NCI-H187 treated with DMSO at 0.1 percent for 48 hours (cell line): ENCODE data around the gene HSH2D.
A peak's percentile ranks its signal among the peaks of the same experiment; 100 is the strongest.

ENCODE experiments used
- DNase-seq: peaks from one replicate; lab custom pipeline; 2025; lab: John Stamatoyannopoulos, UW

HSH2D gene

DNA sequence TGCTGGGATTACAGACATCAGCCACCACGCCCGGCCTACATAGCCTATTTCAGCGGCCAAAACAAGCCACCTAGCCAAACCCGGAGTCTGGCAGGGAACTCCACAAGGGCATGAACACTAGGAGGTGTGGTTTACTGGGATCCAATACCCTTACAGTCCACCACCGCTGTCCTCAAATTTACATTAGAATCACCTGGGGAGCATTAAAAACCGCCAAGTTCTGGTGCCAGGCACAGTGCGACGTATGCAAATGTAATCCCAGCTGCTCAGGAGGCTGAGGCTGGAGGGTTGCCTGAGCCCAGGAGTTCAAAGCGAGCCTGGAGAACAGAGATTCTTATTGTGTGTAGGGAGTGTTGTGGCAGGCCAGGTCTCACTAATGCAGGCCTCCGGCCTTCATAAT is 50.0 kb downstream of the HSH2D start:
- no peak for DNase-seq

DNA sequence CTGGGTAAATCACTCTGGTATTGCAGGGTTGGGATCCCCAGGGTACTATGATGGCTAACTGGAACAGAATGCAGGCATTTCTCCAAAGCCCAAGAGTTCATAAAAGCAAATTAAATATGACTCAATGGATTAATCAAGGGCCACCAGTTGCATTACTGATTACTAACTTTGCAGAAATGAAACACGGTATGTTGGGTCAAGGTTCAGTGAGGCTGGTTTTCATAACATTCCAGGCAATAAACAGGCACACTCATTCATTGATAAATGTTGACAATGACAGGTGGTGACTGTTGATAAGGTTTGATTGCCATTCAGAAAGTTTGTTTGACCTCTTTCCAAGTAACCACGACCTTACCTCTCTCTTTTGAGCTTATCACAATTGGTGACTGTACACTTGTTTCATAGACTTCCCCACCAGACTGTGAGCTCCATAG is 53.7 kb downstream of the HSH2D start:
- no peak for DNase-seq

DNA sequence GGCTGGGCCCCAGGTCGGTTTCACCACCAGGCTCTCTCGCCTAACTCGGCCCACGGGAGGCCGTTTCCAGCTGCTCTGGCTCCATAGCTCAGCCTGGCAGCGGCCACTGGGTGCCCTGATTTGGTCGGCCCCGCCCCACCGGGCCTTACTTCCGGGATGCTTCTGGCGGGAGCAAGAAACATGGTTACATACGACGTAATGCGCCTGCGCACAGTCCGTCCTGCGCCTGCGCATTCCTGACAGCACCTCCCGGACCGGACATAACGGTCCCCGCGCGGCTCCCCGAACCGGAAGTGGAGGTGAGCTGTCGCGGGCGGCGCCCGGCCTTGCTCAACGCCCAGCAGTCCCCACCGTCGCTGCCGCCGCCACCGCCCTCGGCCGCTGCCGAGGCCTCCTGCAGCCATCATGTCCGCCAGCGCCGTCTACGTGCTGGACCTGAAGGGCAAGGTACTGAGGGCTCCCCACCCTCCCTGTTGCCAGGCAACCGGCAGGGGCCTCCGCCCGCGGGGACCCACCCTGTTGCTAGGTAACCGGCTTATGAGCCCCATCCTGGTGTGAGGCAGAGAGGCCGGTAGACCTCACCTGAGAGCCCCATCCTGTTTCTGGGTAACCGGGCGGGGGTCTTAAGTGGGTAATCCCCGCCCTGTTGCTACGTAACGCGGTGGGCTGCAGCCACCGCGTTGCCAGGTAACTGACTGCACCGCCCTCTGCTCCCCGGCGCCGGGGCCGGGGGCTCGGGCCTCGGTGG is 54.3 kb downstream of the HSH2D start, which contains the start of gene AP1M1:
Gene AP1M1, plus strand, starts transcription at position 290 of the 748 bp plus-strand sequence. Its CDS starts 116 bp downstream, at position 406.
- DNase-seq: peak; percentile 45

DNA sequence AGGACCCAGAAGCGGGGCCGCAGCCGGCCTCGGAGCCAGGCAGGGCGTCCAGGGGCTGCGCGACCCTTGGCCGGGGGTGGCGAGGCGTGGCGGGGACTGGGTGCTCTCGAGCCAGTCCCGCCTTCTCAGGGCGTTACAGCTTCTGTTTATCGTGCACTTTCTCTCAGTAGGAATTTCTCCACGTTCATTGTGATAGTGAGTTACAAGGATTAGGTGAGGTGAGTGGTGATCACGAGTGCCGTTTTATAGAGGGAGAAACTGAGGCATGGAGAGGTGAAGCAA is 54.8 kb downstream of the HSH2D start:
- DNase-seq: no peak

DNA sequence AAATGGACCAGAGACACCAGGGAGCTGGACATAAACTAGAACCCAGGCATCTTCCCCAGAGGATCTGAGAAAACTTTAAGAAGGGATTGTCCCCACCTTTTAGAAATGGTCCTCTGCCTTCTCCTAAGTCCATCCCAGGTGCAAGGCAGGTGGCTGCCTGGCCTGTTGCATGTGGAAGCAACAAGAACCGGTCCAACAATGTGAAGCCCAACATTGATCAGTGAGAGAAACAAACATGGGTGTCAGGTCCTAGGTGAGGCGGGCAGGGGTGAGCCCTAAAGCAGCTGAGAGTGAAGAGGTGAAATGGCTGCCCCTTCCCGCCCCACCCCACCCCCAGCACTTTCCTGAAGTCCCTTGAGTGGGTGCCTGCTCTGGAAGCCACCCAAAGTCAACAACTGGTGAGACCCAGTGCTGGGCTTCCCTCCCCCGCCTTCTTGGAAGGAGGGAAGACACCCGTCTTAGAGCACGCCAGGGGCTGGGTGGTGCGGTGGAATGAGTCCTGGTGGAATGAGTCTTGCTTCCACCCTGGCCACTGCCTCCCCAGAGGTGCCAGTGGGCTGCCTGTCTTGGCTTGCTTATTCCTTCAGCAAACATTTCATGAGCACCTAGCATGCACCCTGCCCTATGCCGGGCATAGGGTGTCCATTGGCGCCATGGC is 55.9 kb downstream of the HSH2D start:
- DNase-seq: no peak

DNA sequence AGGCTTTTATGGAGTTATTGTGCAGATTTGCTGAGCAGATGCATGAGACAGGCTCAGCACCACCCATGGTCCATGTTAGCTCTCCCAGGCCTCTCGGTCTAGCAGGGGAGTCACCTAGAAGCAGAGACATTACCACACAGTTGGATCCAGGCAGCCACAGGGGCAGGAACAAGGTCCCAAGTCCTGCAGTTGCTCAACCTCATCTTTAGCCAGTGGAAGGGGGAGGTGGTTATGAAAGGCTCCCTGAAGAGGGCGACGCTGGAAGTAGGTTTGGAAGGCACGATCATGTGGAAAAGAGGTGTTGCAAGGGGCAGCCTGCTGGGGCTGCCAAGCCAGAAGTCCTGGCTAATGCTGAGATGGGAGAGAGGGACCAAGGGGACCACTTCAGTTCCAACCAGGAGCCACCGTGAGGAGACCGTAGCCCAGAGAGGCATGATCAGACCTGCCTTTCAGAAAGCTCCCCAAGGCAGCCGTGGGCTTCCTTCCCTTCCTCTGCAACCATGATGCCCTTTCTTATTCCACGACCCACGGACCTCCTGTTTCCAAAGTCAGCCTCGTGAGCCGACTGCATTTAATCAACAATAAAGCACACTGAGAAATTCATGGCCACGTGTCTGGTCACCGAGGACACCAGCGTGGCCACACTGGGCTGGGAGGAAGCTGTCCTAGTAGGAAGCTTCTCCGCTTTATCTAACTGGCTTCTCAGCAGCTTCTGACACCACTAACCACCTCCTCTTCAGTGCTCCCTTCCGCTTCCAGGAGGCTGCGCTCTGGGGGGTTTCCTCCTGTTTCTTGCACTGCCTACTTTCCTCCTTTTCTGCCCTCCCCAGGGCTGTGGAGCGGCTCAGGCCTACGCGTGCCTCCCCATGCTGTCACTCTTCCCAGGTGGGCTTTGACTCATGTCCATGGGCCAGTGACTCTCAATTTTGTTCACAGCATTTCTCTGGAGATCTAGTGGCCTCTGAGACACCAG is 56.8 kb downstream of the HSH2D start:
- DNase-seq: no peak

DNA sequence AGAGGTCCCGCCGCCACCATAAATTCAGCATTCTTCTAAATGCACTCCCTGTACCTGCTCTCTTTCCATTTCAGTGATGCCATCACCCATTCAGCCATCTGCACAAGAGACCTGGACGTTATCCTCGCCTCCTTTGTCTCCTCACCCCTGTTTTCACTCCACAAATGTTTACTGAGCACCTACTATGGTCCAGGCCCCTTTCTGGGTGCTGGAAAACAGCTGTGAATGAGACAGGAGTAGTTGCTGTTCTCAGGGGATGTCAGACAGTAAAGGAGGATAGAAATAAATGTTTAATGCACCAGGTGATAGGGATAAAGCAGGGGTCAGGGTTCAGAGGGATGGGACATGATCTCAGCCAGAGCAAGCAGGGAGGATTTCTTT is 57.5 kb downstream of the HSH2D start:
- DNase-seq: no peak

DNA sequence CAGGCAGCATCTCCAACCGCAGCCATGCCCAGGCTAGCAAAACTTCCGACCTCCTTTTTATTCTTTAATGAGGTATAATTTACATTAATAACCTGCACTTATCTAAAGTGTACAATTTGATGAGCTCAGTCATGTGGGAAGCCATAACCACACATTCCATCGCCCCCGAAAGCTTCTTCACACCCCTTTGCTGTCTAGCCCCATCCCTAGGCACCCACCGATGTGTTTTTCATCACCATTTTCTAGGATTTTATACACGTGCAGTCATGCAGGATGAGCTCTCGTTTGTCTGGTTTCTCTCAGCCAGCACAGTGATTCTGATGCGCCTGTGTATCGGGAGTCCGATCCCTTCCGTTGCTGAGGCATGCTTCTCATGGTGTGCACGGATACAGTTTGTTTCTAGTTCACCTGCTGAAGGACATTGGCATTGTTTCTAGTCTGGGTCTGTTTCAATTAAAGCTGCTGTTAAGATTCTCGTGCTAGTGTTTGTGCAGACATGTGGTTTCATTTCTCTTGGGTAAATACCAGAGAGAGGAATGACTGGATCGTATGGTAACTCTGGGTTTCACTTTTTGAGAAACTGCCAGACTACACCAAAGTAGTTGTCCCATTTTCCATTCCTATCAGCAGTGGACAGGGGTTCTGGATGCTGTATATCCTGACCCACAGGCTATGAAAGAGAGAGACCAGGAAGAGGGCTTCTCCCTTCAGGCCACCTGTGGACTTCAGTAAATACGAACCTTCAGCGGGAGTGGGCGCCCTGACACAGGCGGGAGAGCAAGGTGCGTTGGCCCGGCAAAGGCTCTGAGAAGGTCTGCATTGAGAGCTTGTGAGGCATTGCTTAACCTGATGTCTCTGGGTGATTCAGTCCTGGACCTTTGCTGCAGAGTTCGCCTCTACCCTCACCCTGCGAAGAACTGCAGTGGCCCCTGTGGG is 59.1 kb downstream of the HSH2D start:
- no peak for DNase-seq

DNA sequence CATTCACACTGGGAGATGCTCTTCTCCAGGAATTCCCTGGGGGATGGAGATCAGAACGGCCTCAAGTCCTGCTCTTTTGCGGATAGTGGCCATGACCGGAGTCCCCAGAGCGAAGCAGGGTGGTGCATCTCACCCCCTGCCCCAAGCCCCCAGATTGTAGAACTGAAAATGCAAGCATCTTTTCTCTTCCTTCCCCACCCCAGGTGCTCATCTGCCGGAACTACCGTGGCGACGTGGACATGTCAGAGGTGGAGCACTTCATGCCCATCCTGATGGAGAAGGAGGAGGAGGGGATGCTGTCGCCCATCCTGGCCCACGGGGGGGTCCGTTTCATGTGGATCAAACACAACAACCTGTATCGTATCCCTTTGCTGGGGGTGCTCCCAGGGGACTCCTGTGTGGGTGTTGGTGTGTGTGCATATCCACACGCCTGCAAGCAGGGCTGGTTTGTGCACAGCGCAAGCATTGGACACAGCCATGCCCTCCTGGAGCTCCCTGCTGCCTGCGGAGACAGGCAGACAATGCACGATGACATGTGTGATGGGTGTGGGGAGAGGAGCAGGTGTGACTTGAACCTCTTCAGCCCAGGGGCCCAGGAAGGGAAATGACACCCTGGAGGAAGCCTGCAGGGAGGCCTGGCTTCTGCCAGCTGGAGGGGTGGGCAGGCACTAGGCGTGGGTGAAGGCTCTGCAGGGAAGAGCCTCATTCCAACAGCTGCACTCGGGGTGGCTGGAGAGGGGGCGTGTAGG is 59.9 kb downstream of the HSH2D start:
- DNase-seq: no peak

DNA sequence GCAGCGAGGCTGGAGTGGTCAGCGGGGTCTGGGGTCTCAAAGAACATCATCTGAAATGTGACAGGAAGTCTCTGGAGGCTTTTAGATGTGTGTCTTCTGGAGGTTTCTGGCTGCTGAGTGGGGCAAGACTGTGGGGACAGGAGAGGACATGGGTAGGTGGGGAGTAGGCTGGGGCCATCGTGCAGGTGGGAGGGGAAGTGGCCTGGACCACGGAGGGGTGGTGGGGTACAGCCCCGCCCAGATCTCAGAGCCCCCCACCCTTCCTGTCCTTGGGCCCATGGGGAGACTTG is 60.5 kb downstream of the HSH2D start:
- DNase-seq: no peak

DNA sequence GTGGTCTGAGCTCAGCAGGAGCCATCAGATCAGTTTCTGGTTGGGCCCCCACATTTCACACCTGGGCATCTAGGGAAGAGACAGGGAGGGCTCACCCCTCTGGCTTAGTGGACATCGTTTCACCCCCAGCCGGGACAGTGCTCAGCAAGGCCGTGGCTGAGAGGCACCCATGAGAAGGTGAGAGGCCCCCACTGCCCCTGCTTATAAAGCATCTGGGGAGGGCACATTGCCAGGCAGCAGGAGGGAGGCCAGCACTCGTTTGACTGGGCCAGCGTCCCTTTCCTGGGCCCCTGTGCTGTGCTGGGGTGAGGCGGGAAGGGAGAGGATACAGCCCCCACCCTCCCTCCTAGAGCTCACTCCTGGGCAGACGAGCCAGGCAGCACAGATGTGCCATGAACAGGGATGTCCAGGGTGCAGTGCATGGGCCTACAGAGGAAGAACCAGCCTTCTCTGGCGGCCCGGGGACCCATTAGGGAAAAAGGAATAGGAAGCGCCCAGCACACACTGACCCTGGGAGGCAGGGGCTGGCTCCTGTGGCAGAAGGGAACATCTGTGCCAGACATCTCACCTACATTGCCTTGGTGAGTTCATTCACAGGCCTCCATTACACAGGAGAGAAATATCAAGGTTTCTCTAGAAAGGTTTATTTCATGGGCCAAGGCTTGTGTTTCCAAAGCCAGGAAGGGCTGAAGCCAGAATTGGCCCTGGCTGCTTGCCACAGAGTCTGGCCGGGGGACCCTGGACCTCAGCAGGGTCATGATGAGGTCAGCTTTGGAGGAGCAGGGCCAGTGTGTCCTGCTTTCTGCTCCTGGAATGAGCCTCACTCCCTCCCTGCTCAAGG is 61.9 kb downstream of the HSH2D start:
- no peak for DNase-seq

DNA sequence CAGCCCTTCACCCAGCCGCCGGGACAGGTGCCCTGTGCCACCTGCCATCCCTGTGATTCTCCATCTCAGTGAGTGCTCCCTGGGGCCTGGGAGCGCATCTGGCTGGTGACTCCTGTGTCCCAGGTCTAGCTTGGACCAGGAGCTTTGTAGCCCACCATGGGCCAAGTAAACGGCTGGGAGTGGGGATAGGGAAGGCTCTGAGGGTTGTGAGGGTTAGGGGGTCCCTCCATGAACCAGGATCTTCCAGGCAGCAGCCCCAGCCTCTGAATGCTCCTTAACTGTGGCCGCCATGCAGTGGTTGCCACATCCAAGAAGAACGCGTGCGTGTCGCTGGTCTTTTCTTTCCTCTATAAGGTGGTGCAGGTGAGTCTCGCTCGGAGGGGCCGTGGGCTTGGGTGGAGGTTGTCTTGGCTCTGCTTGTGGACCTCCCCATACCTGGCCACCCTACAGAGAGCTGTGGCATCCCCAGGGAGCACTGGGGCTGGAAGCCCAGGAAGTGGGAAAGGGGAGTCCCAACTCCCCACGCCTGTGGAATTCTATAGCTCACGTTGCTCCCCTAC is 62.6 kb downstream of the HSH2D start:
- no peak for DNase-seq

DNA sequence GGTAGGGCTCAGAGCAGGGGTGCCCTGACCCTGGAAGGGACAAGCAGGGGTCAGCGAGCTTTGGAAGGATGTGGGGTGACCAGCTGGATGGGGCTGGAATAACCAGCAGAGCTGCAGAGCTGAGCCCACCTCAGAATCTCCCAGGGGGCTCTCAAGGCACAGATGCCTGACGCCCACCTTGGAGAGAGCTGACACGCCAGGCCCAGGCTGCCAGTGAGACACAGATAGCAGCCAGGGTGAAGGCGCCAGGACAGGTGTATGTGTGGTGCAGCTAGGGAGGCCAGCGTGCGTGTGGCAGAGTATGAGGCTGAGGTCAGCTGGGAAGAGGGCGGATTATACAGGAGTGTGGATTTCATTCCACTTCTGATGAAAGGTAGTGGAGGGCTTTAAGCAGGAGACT is 63.2 kb downstream of the HSH2D start:
- no peak for DNase-seq

DNA sequence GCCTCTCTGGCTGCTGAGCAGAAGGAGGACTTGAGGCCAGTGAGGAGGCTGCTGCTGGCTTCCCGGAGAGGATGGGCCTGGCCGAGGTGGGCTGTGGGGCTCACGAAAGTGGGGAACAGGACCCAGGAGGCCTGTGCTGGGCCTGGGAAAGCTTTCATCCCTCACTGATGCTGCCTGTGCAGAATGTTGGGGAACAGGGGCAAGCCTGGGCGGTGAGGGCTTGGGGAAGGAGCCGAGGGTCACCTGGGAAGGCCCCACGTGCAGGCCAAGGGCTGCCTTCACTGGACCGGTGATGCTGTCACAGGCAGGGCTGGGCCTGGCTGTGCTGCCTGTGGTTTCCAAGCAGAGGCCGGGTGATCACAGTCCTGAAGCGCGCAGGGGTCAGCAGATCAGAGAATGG is 63.6 kb downstream of the HSH2D start:
- no peak for DNase-seq

DNA sequence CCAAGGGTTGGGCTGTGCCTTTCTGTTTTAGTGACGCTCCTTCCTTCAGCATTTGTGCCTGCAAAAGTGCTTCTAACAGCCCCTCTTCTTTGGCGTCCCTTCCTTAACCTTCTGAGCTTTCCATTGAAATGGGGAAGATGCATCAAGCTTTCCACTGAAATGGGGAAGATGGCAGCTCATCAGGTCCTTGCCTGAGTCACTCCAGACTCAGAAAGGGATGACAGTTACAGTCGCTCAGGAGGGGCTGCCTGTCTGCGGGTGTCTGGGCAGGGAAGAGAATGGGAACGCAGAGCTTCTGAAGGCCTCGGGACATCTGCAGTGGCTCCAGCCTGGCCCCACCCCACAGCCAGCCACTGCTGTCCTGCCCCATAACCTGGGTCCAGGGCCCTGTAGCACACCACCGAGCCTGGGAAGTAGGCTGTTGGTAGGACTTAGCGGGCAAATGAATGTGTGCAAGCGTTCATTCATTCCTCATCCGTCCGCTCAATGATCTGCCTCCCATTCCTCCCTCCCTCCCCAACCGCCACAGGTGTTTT is 64.1 kb downstream of the HSH2D start:
- no peak for DNase-seq
